Breast epithelium (tissue), 3 donors: Measurements from ENCODE around the gene ENAH.

ENCODE experiments used
- CTCF ChIP-seq, 3 donors: fragments of 450-650 bp; IDR thresholded peaks; one replicate each; pipeline ENCODE4 v1.5.1; 2016 to 2017; ENCODE audit warnings: antibody characterized with exemption in 3 of 3, mild to moderate bottlenecking in 3 of 3, moderate library complexity in 3 of 3
- POLR2A ChIP-seq: fragments of 450-650 bp; IDR thresholded peaks from one replicate; pipeline ENCODE4 v1.6.1; 2016; ENCODE audit warnings: antibody characterized with exemption, mild to moderate bottlenecking, moderate library complexity
- POLR2AphosphoS5 ChIP-seq, 3 donors: sonication (generic); formaldehyde crosslinking; IDR thresholded peaks; one replicate each; pipeline ENCODE4 v1.6.1; 2017; ENCODE audit warnings: antibody characterized with exemption in 3 of 3

GRCh38 chr1:225514671-225515081 is 138.2 kb downstream of the ENAH start:
- TF ChIP-seq CTCF (IDR thresholded peaks at IDR 0.05) (no peak), POLR2A (no peak), POLR2AphosphoS5 (IDR thresholded peaks at IDR 0.05) (no peak)
